Right lobe of liver (tissue), 6 donors: ENCODE results near the gene SLC6A18. TPM values are rescaled to one million over a fixed set of nuclear protein-coding genes. Genes with fewer than 3 reads are reported as not detected.
A peak's percentile ranks its signal among the peaks of the same experiment; 100 is the strongest.

ENCODE experiments used
- ATAC-seq, 4 donors: fragments of 200-7000 bp; cut with Tn5 transposase; one replicate each; pipeline ENCODE4 v1.9.1; 2020; ENCODE audit warnings: mild to moderate bottlenecking in 4 of 4, moderate library complexity in 4 of 4
- DNase-seq, 3 donors: peaks; one replicate each; pipeline ENCODE4 v3.0.0-alpha.2; 2020
- H3K27ac ChIP-seq, 3 donors: fragments of 200-600 bp; one replicate each; pipeline ENCODE4 v1.8.0; 2022
- H3K27me3 ChIP-seq, 2 donors: fragments of 200-600 bp; one replicate each; pipeline ENCODE4 v1.8.0; 2022
- H3K36me3 ChIP-seq, 4 donors: fragments of 200-600 bp; sonication (generic) in 1 of 4; one replicate each; pipeline versions ENCODE4 v1.5.1 to v1.8.0; 2017 to 2022; ENCODE audit warnings: control low read depth in 1 of 4
- H3K4me1 ChIP-seq, 4 donors: fragments of 200-600 bp; sonication (generic) in 1 of 4; one replicate each; pipeline versions ENCODE4 v1.5.1 to v1.8.0; 2017 to 2022; ENCODE audit warnings: control low read depth in 1 of 4
- H3K4me3 ChIP-seq, 3 donors: fragments of 200-600 bp; one replicate each; pipeline ENCODE4 v1.8.0; 2022
- H3K9me3 ChIP-seq, 4 donors: fragments of 200-600 bp; sonication (generic) in 1 of 4; one replicate each; pipeline versions ENCODE4 v1.5.1 to v1.8.0; 2017 to 2022; ENCODE audit warnings: control low read depth in 1 of 4
- CTCF ChIP-seq, 4 donors: fragments of 200-600 bp in 3 of 4; fragments of 450-650 bp in 1 of 4; IDR thresholded peaks; one replicate each; pipeline versions ENCODE4 v1.5.1 to v1.8.0; 2016 to 2022; ENCODE audit warnings: antibody characterized with exemption in 4 of 4, mild to moderate bottlenecking in 2 of 4
- POLR2A ChIP-seq: fragments of 450-650 bp; IDR thresholded peaks from one replicate; pipeline ENCODE4 v1.6.1; 2017; ENCODE audit warnings: antibody characterized with exemption, mild to moderate bottlenecking
- WGBS: methylation state at CpG from one replicate; pipeline ENCODE4 v1.1.6; 2018; ENCODE audit warnings: low coverage, low lambda C conversion rate; ENCODE audit not compliant: insufficient coverage; ENCODE audit errors: missing lambda C conversion rate; 5-methylcytosine and 5-hydroxymethylcytosine counted together
- intact Hi-C, 2 donors: fragments of 100-400 bp; cut with DNase I; formaldehyde crosslinking; loops; one replicate each; pipeline versions ENCODE4 v1.11.2 to v1.14.1; 2022
- total RNA-seq, 6 experiments: library from RNA; depleted of rRNA in 2 of 6; stranded (reverse); fragments of >200 nt in 2 of 6; fragmentation: NEBNext Ultra II Directional in 3 of 6; extraction: Animal tissue kit (Norgen Biotek cat#: 25700) in 3 of 6; gene quantifications; one replicate each; pipeline versions ENCODE4 v1.1.0 to v1.2.4, GENCODE V29; 2016 to 2023
- donor health status: DM: no; HTN: yes; CAD: no.
- donor health status: DM: no; HTN: no; CAD: no.
- donor health status: DM: no; HTN: no; CAD: no.
- donor health status: DM: no; HTN: yes; CAD: no.
- donor health status: DM: no; HTN: yes; CAD: no.

SLC6A18 gene
- total RNA-seq, 6 experiments from 2014 or later = not detected

- TF ChIP-seq POLR2A (no peak), CTCF (IDR thresholded peaks at IDR 0.05) (no peak)
- intact Hi-C loops = no loop called here
- H3K27me3 ChIP-seq = no peaks in the 10 kb centered on the region
- no peaks in the 10 kb centered on the region for H3K36me3 ChIP-seq
- WGBS = no CpG with 5 or more reads among the region's 21 CpGs
- DNase-seq = peak in 2 of 3 donors; percentile 14 to 43
- no peak for ATAC-seq
- no peak overlapping the region for H3K4me3 ChIP-seq
- no peaks in the 10 kb centered on the region for H3K4me1 ChIP-seq
- H3K9me3 ChIP-seq = no peaks in the 10 kb centered on the region
- H3K27ac ChIP-seq = no peak overlapping the region
These were observed 14.3 kb upstream of the SLC6A18 start for GRCh38 chr5:1210832-1211251.

DNA sequence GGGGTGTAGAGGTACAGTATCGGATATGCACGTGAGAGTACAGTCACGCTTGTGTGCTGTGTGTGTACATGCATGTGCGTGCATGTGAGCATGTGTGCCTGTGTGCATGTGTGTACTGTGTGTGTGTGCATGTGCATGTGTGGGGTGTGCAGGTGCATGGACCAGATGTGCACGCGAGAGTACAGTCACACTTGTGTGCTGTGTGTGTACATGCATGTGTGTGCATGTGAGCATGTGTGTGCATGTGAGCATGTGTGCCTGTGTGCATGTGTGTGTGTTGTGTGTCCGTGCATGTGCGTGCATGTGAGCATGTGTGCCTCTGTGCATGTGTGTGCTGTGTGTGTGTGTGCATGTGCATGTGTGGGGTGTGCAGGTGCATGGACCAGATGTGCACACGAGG lies 13.5 kb upstream of the SLC6A18 start:
- Histone ChIP-seq H3K9me3 (no peaks in the 10 kb centered on the region), H3K36me3 (no peaks in the 10 kb centered on the region), H3K27me3 (no peaks in the 10 kb centered on the region), H3K4me1 (no peaks in the 10 kb centered on the region), H3K27ac (no peak overlapping the region), H3K4me3 (no peak overlapping the region)
- DNase-seq (peak in 1 of 3 donors; percentile 3), ATAC-seq (no peak)
- intact Hi-C loops = no loop called here
- no peak for TF ChIP-seq CTCF (IDR thresholded peaks at IDR 0.05)
- TF ChIP-seq POLR2A = no peak
- WGBS = 79% methylated on average over 7 of the region's 9 CpGs

- Histone ChIP-seq H3K9me3 (no peaks in the 10 kb centered on the region), H3K27ac (no peak overlapping the region), H3K4me1 (no peaks in the 10 kb centered on the region), H3K36me3 (no peaks in the 10 kb centered on the region), H3K27me3 (no peaks in the 10 kb centered on the region), H3K4me3 (no peak overlapping the region)
- no peak for TF ChIP-seq CTCF (IDR thresholded peaks at IDR 0.05)
- no peak for TF ChIP-seq POLR2A
- intact Hi-C loops = no loop called here
- peak in 1 of 3 donors; percentile 51 for DNase-seq
- 71% methylated on average over 1 of the region's 20 CpGs for WGBS
- no peak for ATAC-seq
These were observed 12.9 kb upstream of the SLC6A18 start for GRCh38 chr5:1212271-1212670.

DNA sequence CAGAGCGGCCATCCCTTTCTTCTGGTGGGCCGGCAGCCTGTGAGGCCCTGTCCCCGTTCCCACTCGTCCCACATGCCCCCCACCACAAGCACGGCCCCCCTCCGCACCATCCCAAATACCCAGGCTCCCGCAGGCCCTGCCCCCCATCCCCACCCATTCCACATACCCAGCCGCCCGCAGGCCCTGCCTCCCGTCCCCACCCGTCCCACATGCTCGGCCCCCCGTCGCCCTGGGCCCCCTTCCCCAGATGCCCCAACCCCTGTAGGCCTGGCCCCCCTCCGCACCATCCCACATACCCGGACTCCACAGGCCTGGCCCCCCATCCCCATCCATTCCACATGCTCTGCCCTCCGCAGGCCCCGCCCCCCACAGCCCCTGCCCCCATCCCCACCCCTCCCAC lies 12.3 kb upstream of the SLC6A18 start:
- no peaks in the 10 kb centered on the region for H3K4me1 ChIP-seq
- DNase-seq (peak in 1 of 3 donors; percentile 49), ATAC-seq (no peak)
- H3K36me3 ChIP-seq = no peaks in the 10 kb centered on the region
- no peaks in the 10 kb centered on the region for H3K27me3 ChIP-seq
- H3K9me3 ChIP-seq = no peaks in the 10 kb centered on the region
- no peak overlapping the region for H3K4me3 ChIP-seq
- WGBS = 86% methylated on average over 14 of the region's 18 CpGs
- H3K27ac ChIP-seq = no peak overlapping the region
- intact Hi-C loops = no loop called here
- TF ChIP-seq CTCF (IDR thresholded peaks at IDR 0.05) = no peak
- TF ChIP-seq POLR2A = no peak
